HG03575 (cell line): ENCODE data around the gene GRID1.

Source experiments
- ATAC-seq: cut with Tn5 transposase; IDR thresholded peaks from one replicate; pipeline ENCODE4 v1.9.1; 2021; ENCODE audit not compliant: unreplicated experiment, insufficient number of reproducible peaks, low FRiP score; ENCODE audit errors: extremely low read depth

GRID1 gene

DNA sequence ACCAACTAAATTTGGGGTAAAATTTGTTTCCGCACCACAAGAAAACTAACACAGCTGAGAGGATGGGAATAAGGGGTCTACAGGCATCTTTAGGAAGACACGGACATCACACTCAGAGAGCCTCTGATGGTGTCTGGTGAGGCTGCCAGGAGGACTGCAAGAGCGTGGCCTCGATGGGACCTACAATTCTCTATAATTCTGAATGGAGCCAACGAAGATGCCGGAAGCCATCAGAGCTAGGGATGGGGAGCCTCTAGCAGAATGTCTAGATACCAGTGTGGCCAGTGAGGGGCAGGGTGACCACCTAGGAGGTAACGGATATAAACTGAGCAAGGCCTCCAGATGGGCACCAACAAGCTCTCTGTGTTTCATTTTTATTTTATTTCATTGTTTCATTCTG lies 7.5 kb downstream of the GRID1 start:
- no peak for ATAC-seq

DNA sequence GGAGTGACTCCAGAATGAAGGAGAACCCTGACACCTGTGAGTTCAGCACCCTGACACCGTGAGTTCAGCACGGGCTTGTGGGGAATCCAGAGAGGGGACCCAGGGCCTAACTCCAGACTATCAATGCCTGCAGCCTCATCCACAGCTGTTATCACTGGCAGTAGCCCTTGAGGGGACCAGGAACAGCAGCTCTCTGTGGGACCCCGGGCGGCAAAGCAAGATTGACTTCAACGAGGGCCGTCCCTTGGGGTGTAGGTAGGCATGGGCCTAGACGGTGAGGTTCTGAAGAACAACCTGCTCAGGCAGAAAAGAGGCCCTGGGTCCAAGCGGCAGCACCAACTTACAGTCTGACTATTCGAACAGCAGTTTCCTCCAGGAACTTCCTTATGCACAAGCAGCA lies 8.9 kb downstream of the GRID1 start:
- no peak for ATAC-seq

DNA sequence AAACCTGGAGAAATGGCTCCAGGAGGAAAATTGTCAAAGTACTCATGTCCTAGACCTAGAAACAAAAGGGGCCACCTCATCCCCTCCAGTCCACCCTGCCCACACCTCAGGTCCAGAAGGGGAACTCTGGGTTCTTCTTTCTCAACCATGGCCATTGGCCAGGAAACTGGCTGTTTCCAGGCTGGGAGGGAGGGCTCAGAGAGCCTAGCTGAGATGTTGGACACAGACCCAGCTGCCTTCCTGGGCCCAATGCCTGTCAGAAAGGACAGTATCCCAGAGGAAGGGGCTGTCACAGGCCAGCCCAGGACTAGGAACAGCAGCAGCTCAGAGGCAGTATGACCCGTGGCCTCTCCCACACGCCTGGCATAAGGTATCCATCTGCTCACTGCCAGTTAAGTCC lies 9.6 kb downstream of the GRID1 start:
- ATAC-seq, result no peak

DNA sequence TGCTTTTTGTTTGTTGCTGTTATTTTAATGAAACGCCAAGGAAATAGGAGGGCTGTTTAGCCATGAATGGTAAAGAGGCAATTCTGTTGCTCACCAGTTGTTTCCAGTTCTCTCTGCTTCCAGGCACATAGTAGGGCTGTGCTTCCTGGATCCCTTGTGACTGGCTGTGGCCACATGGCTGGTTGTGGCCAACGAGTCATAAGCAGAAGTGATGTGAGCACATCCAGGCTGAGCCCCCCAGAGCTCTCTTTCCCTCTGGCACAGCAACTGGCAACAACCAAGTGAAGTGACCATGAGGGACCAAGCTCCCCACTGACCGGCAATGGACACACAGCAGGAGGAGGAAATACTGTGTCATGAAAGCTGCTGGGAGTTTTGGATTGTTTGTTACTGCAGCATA lies 10.3 kb downstream of the GRID1 start:
- no peak for ATAC-seq

DNA sequence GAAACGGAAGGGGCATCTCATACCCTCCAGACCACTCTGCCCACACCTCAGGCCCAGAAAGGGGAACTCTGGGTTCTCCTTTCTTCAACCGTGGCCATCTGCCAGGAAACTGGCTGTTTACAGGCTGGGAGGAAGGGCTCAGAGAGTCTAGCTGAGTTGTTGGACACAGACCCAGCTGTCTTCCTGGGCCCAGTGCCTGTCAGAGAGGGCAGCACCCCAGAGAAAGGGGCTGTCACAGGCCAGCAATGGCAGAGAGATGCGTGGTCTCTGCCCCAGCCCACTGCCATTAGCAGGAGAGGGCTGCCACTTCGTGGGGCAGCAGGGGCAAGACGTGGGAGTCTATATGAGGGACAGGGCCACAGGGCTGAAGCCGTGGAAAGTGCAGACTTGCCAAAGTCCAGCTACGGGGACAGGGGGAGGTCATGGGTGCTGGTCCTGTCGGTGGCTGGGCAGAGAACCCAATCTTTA lies 11.0 kb downstream of the GRID1 start:
- no peak for ATAC-seq

DNA sequence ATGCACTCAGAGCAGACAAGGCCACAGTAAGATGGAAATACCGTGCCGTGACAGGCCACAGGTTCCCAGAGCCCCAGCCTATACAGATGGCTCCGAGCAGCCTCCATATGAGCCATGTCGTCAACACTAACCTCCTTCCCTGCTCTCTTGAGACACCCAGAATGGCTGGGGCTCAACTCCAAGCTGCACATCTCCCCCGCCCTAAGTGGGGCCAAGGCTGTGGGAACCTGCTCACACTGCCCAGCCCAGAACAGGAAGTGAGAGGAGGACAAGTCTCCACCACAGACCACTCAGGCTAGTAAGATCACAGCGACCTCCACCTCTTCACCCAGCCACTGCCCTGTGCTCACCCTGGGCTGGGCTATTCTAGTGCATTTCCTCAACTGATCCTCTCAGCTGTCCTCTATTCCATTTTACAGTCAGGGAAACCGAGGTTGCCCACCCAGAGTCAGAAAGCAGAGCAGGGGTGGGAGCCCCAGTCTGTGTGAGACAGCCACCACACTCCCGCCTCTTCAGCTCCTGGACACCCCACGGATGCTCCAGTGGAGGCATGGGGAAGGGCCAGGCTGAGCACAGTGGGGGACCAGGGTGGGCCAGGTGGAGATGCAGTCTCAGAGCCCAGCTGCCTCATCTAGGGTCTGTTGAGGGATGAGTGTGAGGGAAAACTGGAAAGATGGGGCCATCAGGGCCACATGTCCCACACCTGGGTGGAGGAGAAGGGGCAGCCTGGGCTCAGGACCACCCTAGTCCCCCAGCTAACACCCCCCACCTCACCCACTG lies 11.6 kb downstream of the GRID1 start:
- ATAC-seq, result no peak

DNA sequence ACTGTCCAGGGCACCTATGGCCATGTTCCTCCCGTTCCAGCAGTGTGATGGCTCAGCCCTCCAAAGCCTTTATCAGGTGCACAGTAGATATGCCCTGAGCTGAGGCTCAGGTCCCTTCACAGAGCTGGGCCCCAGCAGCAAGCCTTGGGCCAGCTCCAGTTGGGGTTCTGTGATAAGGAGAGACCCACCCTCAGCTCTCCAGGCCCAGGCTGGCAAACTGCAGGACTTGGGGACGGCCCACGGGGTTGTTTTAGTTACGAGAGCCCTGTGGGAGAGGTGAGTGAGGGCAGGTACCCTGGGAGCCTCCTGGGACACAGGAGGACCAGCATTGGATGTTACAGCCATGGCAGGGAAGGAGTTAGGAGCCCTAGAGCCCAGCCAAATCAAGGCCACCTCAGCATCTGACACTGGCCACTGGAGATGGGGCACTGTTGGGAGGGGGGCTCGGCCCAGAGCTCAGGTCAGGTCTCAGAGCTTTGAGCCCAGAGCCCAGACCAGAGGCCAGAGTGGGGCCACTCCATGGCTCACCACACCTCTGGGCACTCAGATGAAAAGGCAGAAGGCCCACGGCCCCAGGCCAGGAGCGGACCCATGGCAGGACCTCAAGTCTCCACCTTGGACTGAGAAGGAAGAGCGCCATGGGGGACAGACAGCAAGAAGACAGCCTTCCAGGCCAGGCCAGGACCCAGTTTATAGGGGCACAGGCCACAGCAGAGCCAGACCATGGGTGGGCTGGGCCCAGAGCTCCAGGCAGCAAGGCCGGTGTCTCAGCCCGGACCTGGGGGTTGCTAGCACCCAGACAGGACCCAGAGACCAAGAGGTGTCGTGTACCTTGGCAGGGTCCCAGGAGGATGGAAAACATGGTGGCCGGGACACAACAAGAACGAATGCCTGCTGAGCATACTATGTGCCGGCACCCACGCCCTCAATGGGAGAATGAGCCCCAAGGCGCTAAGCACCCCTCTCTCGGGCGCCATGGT lies 12.8 kb downstream of the GRID1 start:
- no peak for ATAC-seq

DNA sequence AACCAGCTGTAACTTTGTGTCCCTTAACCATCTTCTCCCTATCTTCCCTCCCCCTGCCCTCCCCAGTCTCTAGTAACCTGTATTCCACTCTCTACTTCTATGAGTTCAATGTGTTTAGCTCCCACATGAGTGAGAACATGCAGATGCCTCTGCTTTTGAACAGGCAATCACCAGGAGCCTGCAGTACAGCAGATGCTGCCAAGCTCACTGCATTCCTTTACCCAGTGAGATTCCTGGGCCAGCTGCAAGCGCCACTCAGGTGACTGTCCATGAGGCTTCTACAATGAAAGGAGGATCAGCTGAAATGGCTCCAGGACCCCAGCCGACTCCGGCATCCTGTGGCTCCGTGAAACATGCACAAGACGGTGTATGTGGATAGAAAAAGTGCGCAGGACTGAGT lies 15.7 kb downstream of the GRID1 start:
- no peak for ATAC-seq

DNA sequence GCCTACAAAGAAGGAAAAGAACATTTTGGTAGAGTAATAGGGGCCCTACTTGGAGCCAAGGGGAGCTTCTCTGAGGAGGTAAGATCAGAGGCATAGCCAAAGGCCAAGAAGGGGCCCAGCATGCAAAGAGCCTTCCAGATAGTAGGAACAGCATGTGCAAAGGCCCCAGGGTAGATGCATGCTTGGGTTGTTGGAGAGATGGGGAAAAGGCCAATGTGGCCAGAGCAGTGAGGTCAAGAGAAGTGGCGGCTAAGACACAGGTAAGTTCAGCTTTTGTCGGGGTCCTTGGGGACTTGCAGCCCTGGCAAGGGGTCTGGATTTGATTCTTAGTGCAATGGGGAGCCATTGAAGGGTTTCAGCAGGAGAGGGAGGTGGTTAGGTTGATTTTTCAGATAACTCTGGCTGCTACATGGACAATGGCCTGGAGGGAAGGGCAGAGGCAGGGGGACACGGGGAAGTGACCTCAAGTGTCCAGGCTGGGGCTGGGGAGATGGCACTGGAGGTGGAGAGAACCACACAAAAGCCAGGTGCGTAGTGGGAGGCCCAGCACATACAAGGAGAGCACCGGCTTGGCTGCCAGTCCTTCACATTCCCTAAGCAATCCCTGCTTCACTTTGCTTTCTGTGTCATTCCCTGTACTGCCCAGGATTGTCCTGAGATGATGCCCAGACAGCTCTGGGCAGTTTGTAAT lies 16.5 kb downstream of the GRID1 start:
- ATAC-seq, result no peak

DNA sequence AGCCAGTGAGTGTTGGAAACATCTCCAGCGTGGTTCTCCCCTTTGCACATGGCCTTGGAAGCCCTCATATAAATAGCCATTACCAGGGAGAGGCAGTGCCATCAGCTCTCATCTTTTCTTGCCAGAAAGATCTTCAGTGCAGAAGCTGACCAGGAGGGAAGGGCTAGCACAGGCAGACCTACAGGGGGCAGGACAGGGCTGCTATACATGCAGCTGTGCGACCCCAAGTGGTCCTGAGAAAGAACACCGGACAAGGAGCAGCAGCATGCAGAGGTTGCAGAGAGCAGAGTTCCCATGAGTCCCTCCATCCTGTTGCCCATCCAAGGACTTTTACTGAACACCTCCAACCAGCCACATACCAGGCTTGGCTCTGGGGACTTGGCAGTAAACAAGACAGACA lies 17.1 kb downstream of the GRID1 start:
- no peak for ATAC-seq

DNA sequence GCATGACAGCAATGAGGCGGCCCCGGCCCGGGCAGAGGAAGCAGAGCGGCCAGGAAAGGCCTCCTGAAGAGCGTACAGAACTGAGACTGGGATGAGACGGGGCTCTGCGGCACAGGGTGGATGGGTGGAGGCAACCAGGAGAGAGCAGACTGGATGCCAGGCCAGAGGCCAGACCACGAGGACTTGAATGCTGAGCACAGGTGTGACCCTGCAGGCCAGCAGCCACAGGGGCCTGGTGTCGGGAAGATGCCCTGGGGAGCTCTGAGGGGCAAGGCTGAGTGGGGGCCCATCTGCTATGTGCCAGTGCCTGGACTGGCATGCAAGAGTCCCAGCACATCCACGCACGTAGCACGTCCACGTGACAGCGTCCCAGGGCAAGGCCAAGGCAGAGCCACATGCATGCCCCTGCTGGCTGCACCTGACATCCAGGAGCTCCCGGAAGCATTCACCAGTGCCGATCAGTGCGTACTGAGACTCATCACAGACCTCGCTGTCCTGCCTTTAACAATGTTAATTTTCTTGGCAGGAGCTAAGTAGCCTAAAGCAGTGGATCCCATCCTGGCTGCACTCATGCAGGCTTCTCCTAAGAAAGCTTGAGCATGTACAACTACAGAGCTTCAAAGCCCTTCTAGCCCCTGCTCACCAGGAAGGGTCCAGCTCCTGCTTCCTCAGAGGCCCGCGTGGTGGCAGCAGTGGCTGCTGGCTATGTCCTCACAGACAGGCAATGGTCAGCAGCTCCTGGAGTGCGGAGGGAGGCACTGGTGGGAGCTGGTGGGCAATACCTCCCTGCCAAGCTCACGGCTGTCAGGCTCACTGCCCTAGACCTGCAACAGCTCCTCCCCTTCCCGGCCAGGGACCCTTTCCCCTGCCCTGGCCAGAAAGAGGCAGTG lies 18.0 kb downstream of the GRID1 start:
- ATAC-seq, result no peak

DNA sequence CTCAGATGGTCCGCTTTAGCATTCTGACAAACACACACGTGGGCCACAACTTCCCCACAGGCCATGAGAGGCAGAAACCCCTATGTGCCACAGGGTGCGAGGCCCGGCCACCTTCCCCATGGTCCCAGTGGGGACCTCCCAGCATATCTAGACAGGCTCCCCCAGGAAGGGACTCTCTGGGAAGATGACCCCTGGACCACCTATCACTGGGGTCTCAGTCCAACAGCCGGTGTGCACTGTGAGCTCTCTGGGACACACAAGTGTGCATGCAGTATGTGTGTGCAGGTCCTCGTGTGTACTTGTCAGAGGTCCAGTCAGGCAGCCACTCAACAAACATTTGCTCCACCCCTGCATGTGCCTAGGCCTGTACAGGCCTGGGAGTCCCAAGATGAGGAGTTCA lies 18.7 kb downstream of the GRID1 start:
- no peak for ATAC-seq

DNA sequence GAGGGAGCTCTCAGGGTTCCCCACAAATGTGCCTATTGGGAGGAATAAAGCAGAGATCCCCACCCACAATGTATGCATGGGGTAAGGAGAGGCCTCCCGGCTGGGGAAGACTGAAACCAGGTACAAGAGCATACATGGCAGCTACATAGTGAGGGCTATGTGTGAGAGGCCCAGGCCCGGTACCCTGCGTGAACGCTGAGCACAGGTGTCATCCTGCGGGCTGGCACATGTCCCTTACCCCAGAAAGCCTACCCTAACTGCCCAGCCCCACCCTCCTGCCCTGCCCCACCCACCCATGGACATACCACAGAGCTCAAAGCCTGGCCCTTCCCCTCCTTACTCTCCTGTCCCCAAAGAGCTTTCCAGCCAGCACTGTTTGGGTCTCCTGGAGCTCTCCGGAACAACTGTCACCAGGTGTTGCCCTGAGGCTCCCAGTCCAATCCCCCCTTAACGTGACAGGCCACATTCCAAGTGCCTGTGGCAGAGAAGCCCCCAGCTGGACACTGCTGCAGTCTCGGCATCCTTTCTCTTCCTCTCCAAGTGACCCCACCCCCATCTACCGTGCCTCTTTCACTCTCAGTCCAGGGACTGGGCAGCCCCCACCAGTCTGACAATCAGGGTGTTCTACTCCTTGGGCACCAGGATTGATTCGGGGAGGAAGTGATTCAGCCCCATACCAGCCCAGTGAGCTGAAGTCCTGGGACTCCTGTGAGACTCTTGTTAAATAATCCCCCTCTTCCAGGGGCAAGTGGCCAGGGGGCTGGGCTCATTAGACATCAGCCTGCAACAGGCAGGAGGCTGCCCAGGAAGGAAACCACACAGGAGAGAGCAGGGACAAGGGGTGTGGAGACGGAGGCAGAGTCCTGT lies 19.6 kb downstream of the GRID1 start:
- ATAC-seq, result no peak

DNA sequence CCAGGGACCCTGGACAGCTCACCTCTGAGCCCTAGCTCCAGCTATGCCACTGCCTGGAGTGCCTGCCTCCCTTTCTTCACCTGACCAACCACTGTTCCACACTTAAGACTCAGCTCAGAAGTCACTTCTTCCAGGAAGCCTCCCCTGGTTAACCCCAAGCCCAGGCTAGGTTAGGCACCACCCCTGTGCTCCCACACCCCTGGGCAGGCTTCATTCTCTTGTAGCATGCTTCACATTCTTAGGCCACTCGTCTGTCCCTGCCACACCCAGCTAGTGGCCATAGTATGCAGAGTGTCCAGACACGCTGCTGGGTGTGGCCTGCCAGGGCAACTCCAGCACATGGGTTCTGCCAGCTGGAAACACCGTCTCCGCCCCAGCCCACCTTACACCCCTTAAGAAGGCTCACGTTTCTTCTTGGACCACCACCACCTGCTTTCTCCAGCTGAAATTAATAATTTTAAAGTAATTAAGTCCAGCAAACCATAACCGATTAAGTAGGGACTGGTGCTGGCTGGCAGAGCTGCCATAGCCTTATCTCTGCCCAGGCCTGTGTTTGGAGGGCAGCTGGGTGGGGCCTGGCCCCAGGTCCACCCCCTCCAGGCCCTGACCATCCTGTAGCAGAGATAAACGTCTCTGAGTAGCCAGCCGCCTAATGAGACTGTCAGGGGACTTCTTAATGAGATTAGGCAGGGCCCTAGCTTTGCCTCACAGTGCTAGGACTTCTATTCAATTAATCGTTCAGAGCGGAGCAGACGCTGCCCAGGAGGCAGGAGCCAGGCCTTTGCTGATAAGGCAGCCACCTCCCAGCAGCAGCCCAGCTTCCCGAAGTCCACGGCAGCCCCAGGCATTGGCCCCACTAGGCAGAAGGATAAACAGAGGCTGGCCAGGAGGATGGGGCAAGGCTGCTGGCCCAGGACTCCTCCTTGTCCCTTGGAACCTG lies 20.5 kb downstream of the GRID1 start:
- no peak for ATAC-seq

DNA sequence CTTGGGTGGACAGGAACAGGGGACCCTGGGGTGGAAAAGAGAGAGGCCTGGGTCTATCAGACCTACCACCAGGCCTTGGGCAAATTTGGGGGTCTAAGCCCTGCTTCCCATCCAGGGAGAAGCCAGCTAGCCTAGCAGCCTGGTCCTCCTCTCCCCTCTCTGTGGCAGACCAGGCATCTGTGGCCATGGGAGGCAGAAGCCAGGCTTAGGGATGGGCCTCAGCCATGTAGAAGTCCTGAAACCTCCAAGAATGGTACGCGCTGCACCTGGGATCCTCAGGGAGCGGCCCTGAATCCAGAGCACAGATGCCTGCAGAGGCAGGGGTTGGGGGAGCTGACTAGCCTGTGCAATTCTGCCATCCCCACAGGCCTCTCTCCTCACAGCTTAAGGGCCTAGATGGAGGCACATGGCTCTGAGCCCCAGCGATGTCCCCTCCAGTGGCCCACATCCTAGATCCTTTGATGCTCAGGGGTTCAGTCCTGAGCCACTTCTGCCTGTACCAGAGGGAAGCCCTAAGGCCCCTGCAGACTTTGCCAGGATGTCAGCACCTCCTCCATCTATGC lies 21.2 kb downstream of the GRID1 start:
- ATAC-seq, result no peak

DNA sequence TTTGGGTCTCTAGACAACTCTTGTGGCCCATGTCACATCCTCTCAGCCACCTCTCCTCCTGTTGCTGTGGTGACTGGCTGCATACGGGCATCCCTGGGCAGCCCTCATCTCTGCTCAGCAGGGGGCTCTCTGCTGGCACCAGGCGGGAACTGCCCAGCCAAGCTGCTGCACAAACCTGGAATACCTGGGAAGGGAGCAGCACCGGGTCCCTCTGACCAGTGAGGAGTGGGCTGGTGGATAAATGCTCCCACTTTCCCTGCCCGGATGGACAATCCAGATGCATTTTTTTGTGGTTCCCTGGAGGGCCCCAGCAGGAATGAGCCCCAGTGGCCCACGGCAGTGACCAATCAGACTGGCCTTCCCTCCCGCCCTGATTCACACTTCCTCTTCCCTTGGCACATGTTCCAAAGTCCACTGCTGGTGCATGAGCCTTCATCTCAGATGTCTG lies 21.9 kb downstream of the GRID1 start:
- ATAC-seq, result no peak
